Lung (tissue), 12 donors: ENCODE results near the gene LACC1. TPM values are rescaled to one million over a fixed set of nuclear protein-coding genes. Genes with fewer than 3 reads are reported as not detected.

Experiments used
- ATAC-seq: fragments of 200-7000 bp; cut with Tn5 transposase; one replicate; pipeline ENCODE4 v1.9.1; 2020; ENCODE audit warnings: moderate number of reproducible peaks; ENCODE audit not compliant: insufficient read depth, low FRiP score
- DNase-seq, 3 donors: peaks; one replicate each; pipeline ENCODE4 v3.0.0-alpha.2; 2013 to 2017
- H3K27ac ChIP-seq, 2 donors: one replicate each; pipeline ENCODE4 v1.5.1; 2013; ENCODE audit warnings: mild to moderate bottlenecking in 2 of 2, moderate library complexity in 2 of 2, control low read depth in 1 of 2, inconsistent platforms in 1 of 2, low read depth in 1 of 2, low read length in 1 of 2
- H3K27me3 ChIP-seq, 3 donors: one replicate each; pipeline ENCODE4 v1.5.1; 2013; ENCODE audit warnings: low read length in 2 of 3; ENCODE audit not compliant: control insufficient read depth in 3 of 3, insufficient read depth in 3 of 3
- H3K36me3 ChIP-seq, 4 donors: one replicate each; pipeline ENCODE4 v1.5.1; 2013; ENCODE audit warnings: low read length in 4 of 4, mild to moderate bottlenecking in 1 of 4, moderate library complexity in 1 of 4; ENCODE audit not compliant: control insufficient read depth in 4 of 4, insufficient read depth in 4 of 4
- H3K4me1 ChIP-seq, 5 donors: one replicate each; pipeline ENCODE4 v1.5.1; 2013; ENCODE audit warnings: low read length in 5 of 5, mild to moderate bottlenecking in 2 of 5, moderate library complexity in 1 of 5; ENCODE audit not compliant: control insufficient read depth in 5 of 5, insufficient read depth in 5 of 5
- H3K4me3 ChIP-seq: one replicate; pipeline ENCODE4 v1.5.1; 2013; ENCODE audit warnings: mild to moderate bottlenecking, control low read depth, moderate library complexity
- H3K9ac ChIP-seq, 2 donors: one replicate each; pipeline ENCODE4 v1.5.1; 2013; ENCODE audit warnings: low read length in 2 of 2, control low read depth in 1 of 2; ENCODE audit not compliant: insufficient read depth in 1 of 2
- H3K9me3 ChIP-seq, 4 donors: one replicate each; pipeline ENCODE4 v1.5.1; 2013; ENCODE audit warnings: low read length in 3 of 4, mild to moderate bottlenecking in 1 of 4, moderate library complexity in 1 of 4; ENCODE audit not compliant: control insufficient read depth in 4 of 4, insufficient read depth in 3 of 4
- CTCF ChIP-seq: IDR thresholded peaks from 2 replicates; pipeline ENCODE4 v1.5.1; 2012; ENCODE audit warnings: mild to moderate bottlenecking; ENCODE audit errors: control extremely low read depth, extremely low read depth
- WGBS, 2 donors: extraction: QIAGEN DNeasy Blood & Tissue Kit; methylation state at CpG; one replicate each; pipeline ENCODE4 v1.1.7; 2013; 5-methylcytosine and 5-hydroxymethylcytosine counted together
- polyA plus RNA-seq, 2 donors: library from polyadenylated mRNA; stranded (reverse); fragments of 200-250 nt; gene quantifications; one replicate each; pipeline ENCODE4 v1.2.1, GENCODE V29; 2013
- total RNA-seq, 2 donors: library from RNA; depleted of rRNA in 1 of 2; stranded (reverse); fragments of >200 nt in 1 of 2; gene quantifications; one replicate each; pipeline ENCODE4 v1.2.1, GENCODE V29; 2014 to 2021
- donor health status: control.
- donor health status: control.
- donor health status: Bipolar disorder and iron deficiency.
- donor health status: healthy.
- donor health status: DM: yes; HTN: yes; CAD: no.

LACC1 gene
- total and polyA plus RNA-seq, 4 donors = 4.9 to 11.0 (median 7.2) TPM

- peaks cover 0 to 17% (median 0%) of the 10 kb centered on the region in 5 donors for H3K4me1 ChIP-seq
- no peak for ATAC-seq
- H3K4me3 ChIP-seq = no peak overlapping the region
- peaks cover 0 to 4% (median 0%) of the 10 kb centered on the region in 3 donors for H3K27me3 ChIP-seq
- H3K9me3 ChIP-seq = no peaks in the 10 kb centered on the region
- no peak overlapping the region for H3K27ac ChIP-seq
- peak in 2 of 3 donors; percentile 50 to 65 for DNase-seq
- peaks cover 0 to 1% (median 0%) of the 10 kb centered on the region in 4 donors for H3K36me3 ChIP-seq
- H3K9ac ChIP-seq = no peak overlapping the region
- TF ChIP-seq CTCF = peak; percentile 25
- 15 to 16% methylated on average over 2 of the region's 2 CpGs for WGBS, 2 donors
Observed at GRCh38 chr13:43874504-43875092, 5.1 kb upstream of the LACC1 start.

- Histone ChIP-seq H3K9ac (no peak overlapping the region), H3K36me3 (no peaks in the 10 kb centered on the region), H3K9me3 (no peaks in the 10 kb centered on the region), H3K4me1 (peaks cover 0 to 29% (median 0%) of the 10 kb centered on the region in 5 donors), H3K4me3 (no peak overlapping the region), H3K27me3 (peaks cover 0 to 7% (median 0%) of the 10 kb centered on the region in 3 donors), H3K27ac (no peak overlapping the region)
- ATAC-seq (no peak), DNase-seq (no peak)
- 97% methylated on average over 2 of the region's 2 CpGs for WGBS, 2 donors
- no peak for TF ChIP-seq CTCF
Observed at GRCh38 chr13:43876366-43876765, 3.3 kb upstream of the LACC1 start.

- peaks cover 0 to 7% (median 0%) of the 10 kb centered on the region in 3 donors for H3K27me3 ChIP-seq
- TF ChIP-seq CTCF = no peak
Observed at GRCh38 chr13:43877326-43877725, 2.4 kb upstream of the LACC1 start.

GRCh38 chr13:43877766-43878165 lies 1.9 kb upstream of the LACC1 start:
- DNase-seq (peak in 2 of 3 donors; percentile 4 to 12), ATAC-seq (no peak)
- H3K27ac ChIP-seq = no peak overlapping the region
- H3K4me3 ChIP-seq = no peak overlapping the region
- H3K36me3 ChIP-seq = no peaks in the 10 kb centered on the region
- WGBS, 2 donors = 51 to 69% methylated on average over 1 of the region's 1 CpG
- H3K4me1 ChIP-seq = peaks cover 0 to 29% (median 0%) of the 10 kb centered on the region in 5 donors
- H3K27me3 ChIP-seq = peaks cover 0 to 7% (median 0%) of the 10 kb centered on the region in 3 donors
- TF ChIP-seq CTCF = no peak
- H3K9me3 ChIP-seq = no peaks in the 10 kb centered on the region
- H3K9ac ChIP-seq = no peak overlapping the region

More at GRCh38 chr13:43877326-43877725, 2.4 kb upstream of the LACC1 start:
- DNase-seq = peak in 2 of 3 donors; percentile 37 to 43
- Histone ChIP-seq H3K4me3 (no peak overlapping the region), H3K9ac (no peak overlapping the region), H3K36me3 (no peaks in the 10 kb centered on the region), H3K27ac (no peak overlapping the region), H3K4me1 (peaks cover 0 to 29% (median 0%) of the 10 kb centered on the region in 5 donors), H3K9me3 (no peaks in the 10 kb centered on the region)
- no peak for ATAC-seq
